AG09319 (cell line): Measurements from ENCODE around the gene JUP.

Source experiments
- DNase-seq: peaks from one replicate; pipeline ENCODE4 v3.0.0-alpha.2; 2010; ENCODE audit warnings: low read depth; ENCODE audit errors: extremely low read depth
- CTCF ChIP-seq: IDR thresholded peaks from 2 replicates; pipeline ENCODE4 v1.5.1; 2011; ENCODE audit warnings: low read depth, mild to moderate bottlenecking, inconsistent platforms, low read length, moderate library complexity

The JUP gene

GRCh38 chr17:41794540-41794975 lies 8.0 kb upstream of the JUP start:
- no peak for TF ChIP-seq CTCF
- no peak for DNase-seq

- DNase-seq, result no peak
- no peak for TF ChIP-seq CTCF
These were observed 7.5 kb upstream of the JUP start for GRCh38 chr17:41793784-41794539.

GRCh38 chr17:41792845-41793783 lies 6.6 kb upstream of the JUP start:
- TF ChIP-seq CTCF, result no peak
- no peak for DNase-seq

GRCh38 chr17:41787021-41787418 lies 509 bp upstream of the JUP start:
- DNase-seq, result no peak
- no peak for TF ChIP-seq CTCF

- no peak for DNase-seq
- TF ChIP-seq CTCF, result no peak
These were observed 668 bp downstream of the JUP start for GRCh38 chr17:41785859-41786226.

- TF ChIP-seq CTCF, result no peak
- DNase-seq, result no peak
These were observed 1.2 kb downstream of the JUP start for GRCh38 chr17:41785091-41785858.
